Smooth muscle cell (in vitro differentiated cells): ENCODE measurements around the gene TMEM135. TPM values are rescaled to one million over a fixed set of nuclear protein-coding genes. Genes with fewer than 3 reads are reported as not detected.

ENCODE experiments used
- DNase-seq: peaks from one replicate; lab custom pipeline; 2025; ENCODE audit not compliant: unreplicated experiment; lab: John Stamatoyannopoulos, UW
- H2AFZ ChIP-seq: fragments of 200-600 bp; sonication (generic); 2 replicates; pipeline ENCODE4 v1.6.0; 2016; ENCODE audit warnings: antibody characterized with exemption, low read depth, mild to moderate bottlenecking
- H3F3A ChIP-seq: fragments of 200-600 bp; sonication (generic); 2 replicates; pipeline ENCODE4 v1.6.0; 2017; ENCODE audit warnings: antibody characterized with exemption, low read depth
- H3K27ac ChIP-seq: fragments of 200-600 bp; sonication (generic); 2 replicates; pipeline ENCODE4 v1.5.1; 2016; ENCODE audit warnings: low read depth, mild to moderate bottlenecking
- H3K27me3 ChIP-seq: fragments of 200-600 bp; sonication (generic); 2 replicates; pipeline ENCODE4 v1.6.1; 2016; ENCODE audit warnings: low read depth, mild to moderate bottlenecking
- H3K36me3 ChIP-seq: fragments of 200-600 bp; sonication (generic); 2 replicates; pipeline ENCODE4 v1.5.1; 2016; ENCODE audit warnings: low read depth
- H3K4me1 ChIP-seq: fragments of 200-600 bp; sonication (generic); 2 replicates; pipeline ENCODE4 v1.5.1; 2016; ENCODE audit warnings: low read depth
- H3K4me2 ChIP-seq: fragments of 200-600 bp; sonication (generic); 2 replicates; pipeline ENCODE4 v1.6.0; 2016; ENCODE audit warnings: mild to moderate bottlenecking
- H3K4me3 ChIP-seq: fragments of 200-600 bp; sonication (generic); 2 replicates; pipeline ENCODE4 v1.5.1; 2016; ENCODE audit warnings: mild to moderate bottlenecking
- H3K79me2 ChIP-seq: fragments of 200-600 bp; sonication (generic); 2 replicates; pipeline ENCODE4 v1.6.0; 2016; ENCODE audit warnings: low read depth, mild to moderate bottlenecking
- H3K9ac ChIP-seq: fragments of 200-600 bp; sonication (generic); 2 replicates; pipeline ENCODE4 v1.6.0; 2016; ENCODE audit warnings: low read depth
- H3K9me3 ChIP-seq: fragments of 200-600 bp; sonication (generic); replicated peaks from 2 replicates; pipeline ENCODE4 v1.5.1; 2016; ENCODE audit warnings: low read depth
- H4K20me1 ChIP-seq: fragments of 200-600 bp; sonication (generic); 2 replicates; pipeline ENCODE4 v1.6.0; 2016; ENCODE audit warnings: low read depth
- WGBS: methylation state at CpG from one replicate; pipeline ENCODE4 v1.1.7; 2016; ENCODE audit warnings: low lambda C conversion rate; 5-methylcytosine and 5-hydroxymethylcytosine counted together
- polyA plus RNA-seq: library from polyadenylated mRNA; unstranded; fragments of >200 nt; fragmentation: Nextera tagmentation; extraction: Ambion mirVana; gene quantifications from 2 replicates; pipeline ENCODE4 v1.2.1, GENCODE V29; 2016
- total RNA-seq: library from RNA; depleted of rRNA; stranded (reverse); fragments of >200 nt; gene quantifications from 2 replicates; pipeline ENCODE4 v1.2.3, GENCODE V29; 2014
- TF ChIP-seq, protein P1 (sequence below): fragments of 200-600 bp; sonication (generic); IDR thresholded peaks from 2 replicates; pipeline ENCODE4 v1.5.1; 2017; ENCODE audit warnings: borderline replicate concordance, mild to moderate bottlenecking, antibody characterized with exemption; ENCODE audit not compliant: insufficient read depth, poor library complexity, severe bottlenecking

Gene TMEM135
- total and polyA plus RNA-seq, 2 experiments from 2014 or later, result 12.4 to 21.7 TPM

DNA sequence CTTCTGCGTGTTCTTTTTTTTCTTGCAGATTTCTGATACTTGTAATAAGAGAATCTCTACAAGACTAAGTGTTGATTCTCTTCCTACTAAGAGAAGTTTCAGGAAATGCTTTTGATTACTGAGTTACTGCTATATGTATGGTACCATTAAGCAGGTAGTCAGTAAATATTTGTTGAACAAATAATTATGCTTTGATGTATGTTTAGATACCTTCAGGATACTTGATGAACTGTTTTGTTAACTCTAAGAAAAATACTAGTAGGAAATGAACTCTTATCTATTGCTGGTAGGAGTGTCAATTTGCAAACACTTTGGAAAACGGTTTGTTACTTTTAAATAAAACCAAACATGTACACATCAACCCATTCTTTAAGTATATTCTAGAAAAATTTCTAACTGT lies 90.6 kb downstream of the TMEM135 start:
- WGBS, result 93% methylated on average over 2 of the region's 2 CpGs
- TF ChIP-seq, protein P1, sequence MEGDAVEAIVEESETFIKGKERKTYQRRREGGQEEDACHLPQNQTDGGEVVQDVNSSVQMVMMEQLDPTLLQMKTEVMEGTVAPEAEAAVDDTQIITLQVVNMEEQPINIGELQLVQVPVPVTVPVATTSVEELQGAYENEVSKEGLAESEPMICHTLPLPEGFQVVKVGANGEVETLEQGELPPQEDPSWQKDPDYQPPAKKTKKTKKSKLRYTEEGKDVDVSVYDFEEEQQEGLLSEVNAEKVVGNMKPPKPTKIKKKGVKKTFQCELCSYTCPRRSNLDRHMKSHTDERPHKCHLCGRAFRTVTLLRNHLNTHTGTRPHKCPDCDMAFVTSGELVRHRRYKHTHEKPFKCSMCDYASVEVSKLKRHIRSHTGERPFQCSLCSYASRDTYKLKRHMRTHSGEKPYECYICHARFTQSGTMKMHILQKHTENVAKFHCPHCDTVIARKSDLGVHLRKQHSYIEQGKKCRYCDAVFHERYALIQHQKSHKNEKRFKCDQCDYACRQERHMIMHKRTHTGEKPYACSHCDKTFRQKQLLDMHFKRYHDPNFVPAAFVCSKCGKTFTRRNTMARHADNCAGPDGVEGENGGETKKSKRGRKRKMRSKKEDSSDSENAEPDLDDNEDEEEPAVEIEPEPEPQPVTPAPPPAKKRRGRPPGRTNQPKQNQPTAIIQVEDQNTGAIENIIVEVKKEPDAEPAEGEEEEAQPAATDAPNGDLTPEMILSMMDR, result no peak
- Histone ChIP-seq H3F3A (no peaks in the 10 kb centered on the region), H3K9me3 (no peaks in the 10 kb centered on the region), H3K4me1 (peaks cover 14% of the 10 kb centered on the region), H2AFZ (no peak overlapping the region), H3K79me2 (peaks cover 40% of the 10 kb centered on the region), H3K4me3 (no peak overlapping the region), H3K4me2 (no peak overlapping the region), H3K27me3 (no peaks in the 10 kb centered on the region), H4K20me1 (peaks cover 37% of the 10 kb centered on the region), H3K27ac (no peak overlapping the region), H3K9ac (no peak overlapping the region), H3K36me3 (no peaks in the 10 kb centered on the region)
- DNase-seq, result no peak

DNA sequence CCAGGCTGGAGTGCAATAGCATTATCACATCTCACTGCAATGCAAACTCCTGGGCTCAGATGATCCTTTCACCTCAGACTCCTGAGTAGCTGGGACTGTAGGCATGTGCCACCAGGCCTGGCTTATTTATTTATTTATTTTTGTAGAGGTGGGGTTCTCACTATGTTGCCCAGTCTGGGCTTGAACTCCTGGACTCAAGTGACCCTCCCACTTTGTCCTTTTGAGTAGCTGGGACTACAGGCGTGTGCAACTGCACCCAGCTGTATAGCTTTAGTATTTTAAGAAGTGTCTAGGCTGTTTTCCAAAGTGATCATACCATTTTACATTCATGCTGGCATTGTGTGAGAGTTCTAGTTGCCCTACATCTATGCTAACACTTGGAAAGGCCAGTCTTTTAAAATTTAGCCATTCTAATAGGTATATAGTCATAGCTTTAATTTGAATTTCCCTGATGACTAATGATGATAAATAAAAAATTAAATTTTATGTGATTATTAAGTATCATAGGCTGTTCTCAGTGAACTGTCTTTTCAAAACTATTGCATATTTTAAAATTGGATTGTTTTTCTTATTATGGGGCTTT lies 96.9 kb downstream of the TMEM135 start:
- Histone ChIP-seq H3K4me3 (no peak overlapping the region), H3K79me2 (peaks cover 42% of the 10 kb centered on the region), H4K20me1 (peaks cover 18% of the 10 kb centered on the region), H3K9me3 (no peaks in the 10 kb centered on the region), H2AFZ (no peak overlapping the region), H3K4me2 (no peak overlapping the region), H3F3A (no peaks in the 10 kb centered on the region), H3K27ac (no peak overlapping the region), H3K4me1 (no peaks in the 10 kb centered on the region), H3K27me3 (no peaks in the 10 kb centered on the region), H3K9ac (no peak overlapping the region), H3K36me3 (no peaks in the 10 kb centered on the region)
- no peak for DNase-seq
- TF ChIP-seq, protein P1, result no peak
- WGBS, result 100% methylated on average over 1 of the region's 1 CpG

DNA sequence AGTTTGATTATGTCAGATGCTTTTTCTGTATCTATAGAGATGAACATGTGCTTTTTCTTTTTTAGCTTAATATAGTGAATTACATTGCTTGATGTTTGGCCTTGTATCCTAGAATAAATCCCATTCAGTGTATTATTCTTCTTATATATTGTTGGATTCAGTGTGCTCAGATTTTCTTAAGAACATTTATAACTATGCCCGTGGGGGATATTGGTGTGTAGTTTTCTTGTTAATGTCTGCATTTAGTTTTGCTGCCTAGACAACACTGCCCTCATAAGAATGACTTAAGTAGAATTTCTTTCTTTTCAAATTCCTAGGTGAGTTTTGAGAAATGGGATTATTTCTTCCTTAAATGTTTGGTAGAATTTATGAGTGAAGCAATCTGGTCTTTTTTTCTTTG lies 98.5 kb downstream of the TMEM135 start:
- no peak overlapping the region for H3K27ac ChIP-seq
- H3K79me2 ChIP-seq, result peaks cover 42% of the 10 kb centered on the region
- H3K4me1 ChIP-seq, result no peaks in the 10 kb centered on the region
- peaks cover 19% of the 10 kb centered on the region for H4K20me1 ChIP-seq
- whole genome bisulfite sequencing, result 91% methylated on average over 1 of the region's 1 CpG
- no peaks in the 10 kb centered on the region for H3K9me3 ChIP-seq
- DNase-seq, result no peak
- H3K4me3 ChIP-seq, result no peak overlapping the region
- H3K9ac ChIP-seq, result no peak overlapping the region
- no peaks in the 10 kb centered on the region for H3K36me3 ChIP-seq
- TF ChIP-seq, protein P1, result no peak
- H3K4me2 ChIP-seq, result no peak overlapping the region
- no peak overlapping the region for H2AFZ ChIP-seq
- H3K27me3 ChIP-seq, result no peaks in the 10 kb centered on the region
- no peaks in the 10 kb centered on the region for H3F3A ChIP-seq

DNA sequence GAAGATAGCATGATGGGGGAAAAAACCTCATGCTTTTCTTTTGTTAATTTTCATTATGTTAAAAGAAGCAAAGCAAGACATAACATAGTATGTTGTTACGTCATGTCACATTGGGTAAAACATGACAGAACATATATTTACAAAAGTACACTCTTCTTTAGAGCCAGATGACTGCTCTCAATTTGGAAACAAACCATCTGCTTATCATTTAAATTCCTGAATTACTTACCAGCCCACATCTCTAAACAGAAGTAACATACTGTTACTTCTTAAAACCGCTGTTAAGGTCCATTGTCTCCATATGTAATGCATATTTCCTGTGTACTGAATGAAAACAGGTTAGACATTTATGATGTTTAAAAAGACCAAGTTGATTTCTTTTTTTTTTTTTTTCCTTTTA lies 100.0 kb downstream of the TMEM135 start:
- TF ChIP-seq, protein P1, result no peak
- Histone ChIP-seq H3K79me2 (peaks cover 35% of the 10 kb centered on the region), H3K4me1 (no peaks in the 10 kb centered on the region), H3K27ac (no peak overlapping the region), H3K27me3 (no peaks in the 10 kb centered on the region), H4K20me1 (peaks cover 26% of the 10 kb centered on the region), H3K9me3 (no peaks in the 10 kb centered on the region), H3F3A (no peaks in the 10 kb centered on the region), H3K36me3 (no peaks in the 10 kb centered on the region), H3K9ac (no peak overlapping the region), H2AFZ (no peak overlapping the region), H3K4me2 (no peak overlapping the region), H3K4me3 (no peak overlapping the region)
- DNase-seq, result no peak
- 72% methylated on average over 2 of the region's 2 CpGs for WGBS
